ENCODE results near the gene SCGB1D4.

SCGB1D4 gene

GRCh38 chr11:62273284-62273683 is 25.6 kb downstream of the SCGB1D4 start:
- DNase-seq, result no peak

DNA sequence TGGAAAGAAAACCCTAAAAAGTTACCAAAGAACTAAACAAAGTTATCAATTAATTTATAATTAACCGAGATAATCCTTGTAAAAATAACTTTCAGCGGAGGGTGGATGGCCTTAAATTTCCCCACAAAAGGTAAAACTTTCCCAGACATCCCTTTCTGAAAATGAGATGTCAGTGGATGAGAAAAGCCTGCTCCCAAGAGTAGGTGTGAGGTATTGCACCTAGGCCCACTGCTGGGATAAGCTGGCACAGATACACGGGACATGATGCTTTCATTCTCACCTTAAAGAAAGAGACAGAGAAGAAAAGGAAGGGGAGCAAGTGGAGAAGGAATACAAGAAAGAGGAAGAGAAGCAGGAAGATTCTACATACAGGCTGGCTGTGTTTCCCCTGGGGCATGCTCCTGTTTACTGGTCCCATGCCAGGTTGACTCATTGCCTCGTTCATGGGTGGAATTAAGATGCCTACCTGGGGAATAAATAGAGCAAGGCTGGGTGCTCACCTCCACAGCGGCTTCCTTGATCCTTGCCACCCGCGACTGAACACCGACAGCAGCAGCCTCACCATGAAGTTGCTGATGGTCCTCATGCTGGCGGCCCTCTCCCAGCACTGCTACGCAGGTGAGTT is 29.1 kb downstream of the SCGB1D4 start, which contains the start of gene SCGB2A2:
Gene SCGB2A2 (plus strand): TSS at position 505 of the 625 bp plus-strand sequence. CDS start 59 bp downstream, at position 564.
- DNase-seq, result no peak

- DNase-seq, result no peak
Observed at GRCh38 chr11:62267576-62267975, 31.3 kb downstream of the SCGB1D4 start.

DNA sequence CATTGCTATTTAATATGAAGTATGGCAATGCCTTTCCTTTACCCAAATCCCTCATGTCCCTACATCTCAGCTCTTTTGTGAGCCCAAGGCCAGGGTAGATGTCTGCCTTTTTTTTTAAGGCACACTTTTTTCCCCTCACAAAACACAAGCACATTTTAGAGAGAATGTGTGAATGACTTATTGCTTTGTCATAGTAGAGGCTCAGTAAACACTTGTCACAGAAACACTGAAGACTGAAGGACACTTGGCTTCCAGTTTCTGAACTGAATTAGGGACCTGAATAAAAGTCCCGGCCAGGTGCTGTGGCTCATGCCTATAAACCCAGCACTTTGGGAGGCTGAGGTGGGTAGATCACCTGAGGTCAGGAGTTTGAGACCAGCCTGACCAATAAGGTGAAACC is 31.8 kb downstream of the SCGB1D4 start:
- DNase-seq, result no peak

DNA sequence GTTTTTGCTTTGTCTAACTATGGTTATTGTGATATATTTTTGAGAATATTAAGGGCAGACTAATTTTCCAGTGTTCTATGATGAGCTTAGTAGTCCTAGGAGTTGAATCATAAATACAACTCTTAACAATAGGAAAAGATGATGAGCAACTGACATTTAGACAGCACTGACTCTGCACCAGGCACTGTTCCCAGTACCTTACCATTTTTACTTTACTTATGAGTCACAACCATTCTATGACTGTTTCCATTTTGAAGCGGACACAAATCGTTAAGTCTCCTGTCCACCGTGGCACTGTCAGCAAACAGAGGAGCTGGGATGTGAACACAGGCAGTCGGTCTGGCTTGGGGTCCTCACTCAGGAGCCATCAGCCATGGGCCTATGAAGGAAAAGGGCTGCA is 32.3 kb downstream of the SCGB1D4 start:
- DNase-seq, result no peak

DNA sequence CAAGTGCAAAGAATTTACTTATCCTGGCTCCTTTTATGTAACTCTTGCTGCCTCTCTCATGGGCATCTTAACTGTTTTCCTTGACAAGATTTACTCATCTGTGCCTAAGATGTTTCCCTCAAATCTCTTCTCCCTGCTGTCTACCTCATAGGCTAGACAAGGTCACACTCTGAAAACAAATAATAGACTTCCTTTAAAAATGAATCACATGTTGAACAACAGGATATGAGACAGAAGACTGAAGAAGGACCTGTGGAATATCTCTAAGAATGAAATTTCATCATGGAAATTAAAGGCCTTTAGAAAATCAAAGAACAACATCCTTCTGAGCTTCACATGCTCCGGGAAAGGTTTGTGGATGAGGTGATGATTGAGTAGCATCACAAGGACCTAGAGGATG is 34.9 kb downstream of the SCGB1D4 start:
- DNase-seq, result no peak

GRCh38 chr11:62260261-62260953 is 38.5 kb downstream of the SCGB1D4 start:
- DNase-seq, result no peak

DNA sequence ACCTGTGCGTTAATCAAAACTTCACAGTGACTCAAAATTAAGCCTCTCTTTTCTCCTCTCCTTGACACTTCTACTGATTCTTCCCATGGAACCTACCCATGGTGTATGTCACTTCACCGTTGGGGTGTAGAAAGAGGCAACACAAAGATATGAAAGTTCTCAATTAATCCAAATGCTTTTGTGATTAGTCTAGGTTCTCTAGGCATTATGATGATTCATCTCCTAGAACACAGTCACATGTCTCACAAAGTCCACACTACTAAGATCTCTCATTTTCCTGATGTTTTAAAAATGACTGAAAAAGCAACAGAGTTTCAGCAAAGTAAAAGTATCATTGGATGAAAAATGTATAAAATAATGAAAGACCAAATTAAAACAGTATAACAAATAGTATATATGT is 42.6 kb downstream of the SCGB1D4 start:
- no peak for DNase-seq

- DNase-seq, result no peak
Observed at GRCh38 chr11:62253999-62254542, 44.8 kb downstream of the SCGB1D4 start.

GRCh38 chr11:62251698-62252097 is 47.2 kb downstream of the SCGB1D4 start:
- no peak for DNase-seq

Data from 8988T (cell line).